ENCODE data around the gene DIRAS1.
"Not testable (repeated sequence)": the region's sequence is repeated elsewhere in the genome, so short reads cannot be mapped to it uniquely, and the experiment has no call there.

Gene DIRAS1

DNA sequence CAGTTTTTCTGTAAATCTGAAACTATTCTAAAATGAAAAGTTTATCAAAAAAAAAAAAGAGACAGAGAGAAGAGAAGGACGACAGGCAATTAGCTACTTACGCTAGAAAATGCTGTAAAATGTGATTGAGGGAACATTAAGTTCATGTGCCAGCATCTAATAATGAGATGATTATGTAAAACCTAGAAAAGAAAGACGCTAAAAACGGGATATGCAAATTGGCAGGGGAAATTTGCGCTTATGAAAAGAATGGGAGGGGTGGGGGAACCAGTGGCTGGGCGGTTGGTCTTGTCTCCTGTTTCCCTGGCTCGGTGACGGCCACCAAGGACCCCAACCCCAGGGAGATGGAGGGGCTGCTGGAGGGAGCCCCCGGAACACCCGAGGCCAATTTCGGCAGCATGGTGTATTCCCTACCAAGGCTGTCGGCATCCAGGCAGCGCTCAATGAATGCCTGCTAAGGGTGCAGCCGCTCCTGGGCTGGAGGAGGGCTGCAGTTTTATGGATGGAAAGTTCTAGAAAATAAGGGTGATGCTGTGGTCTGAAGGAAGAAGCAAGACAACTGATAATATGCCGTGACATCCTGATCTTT is 52.9 kb downstream of the DIRAS1 start:
- no peak for DNase-seq

DNA sequence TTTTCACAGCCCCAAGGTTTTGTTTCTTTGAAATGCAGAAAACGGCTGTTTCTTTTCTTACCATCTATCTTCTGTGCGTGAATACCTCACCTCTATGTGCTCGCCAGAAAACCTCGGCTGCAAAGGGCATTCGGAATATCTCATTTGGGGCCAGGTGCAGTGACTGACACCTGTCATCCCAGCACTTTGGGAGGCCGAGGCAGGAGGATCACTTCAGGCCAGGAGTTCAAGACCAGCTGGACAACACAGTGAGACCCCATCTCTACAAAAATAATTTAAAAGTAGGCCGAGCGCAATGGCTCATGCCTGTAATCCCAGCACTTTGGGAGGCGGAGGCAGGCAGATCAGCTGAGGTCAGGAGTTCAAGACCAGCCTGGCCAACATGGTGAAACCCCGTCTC is 53.8 kb downstream of the DIRAS1 start:
- DNase-seq: not testable (repeated sequence)

DNA sequence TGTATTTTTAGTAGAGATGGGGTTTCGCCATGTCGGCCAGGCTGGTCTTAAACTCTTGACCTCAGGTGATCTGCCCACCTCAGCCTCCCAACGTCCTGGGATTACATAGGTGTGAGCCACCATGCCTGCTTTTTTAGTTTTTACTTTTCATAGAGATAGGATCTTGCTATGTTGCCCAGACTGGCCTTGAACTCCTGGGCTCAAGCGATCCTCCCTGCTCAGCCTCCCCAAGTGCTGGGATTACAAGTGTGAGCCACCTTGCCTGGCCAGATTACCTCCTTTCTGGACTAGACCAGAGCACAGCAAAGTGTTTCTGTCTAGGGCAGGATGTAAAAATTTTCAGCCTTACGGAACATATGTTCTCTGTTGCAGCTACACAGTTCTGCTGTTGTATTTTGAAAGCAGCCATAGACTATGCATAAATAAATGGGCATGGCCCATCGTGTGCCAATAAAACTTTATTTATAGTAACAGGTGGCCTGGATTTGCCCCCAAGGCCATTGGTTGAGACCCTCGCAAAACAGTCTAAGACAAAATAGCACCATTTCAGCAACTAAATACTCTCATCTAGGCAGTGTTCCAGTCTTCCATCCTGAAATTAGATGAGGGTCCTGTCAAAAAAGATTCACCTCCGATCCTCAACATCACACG is 54.7 kb downstream of the DIRAS1 start:
- no peak for DNase-seq

DNA sequence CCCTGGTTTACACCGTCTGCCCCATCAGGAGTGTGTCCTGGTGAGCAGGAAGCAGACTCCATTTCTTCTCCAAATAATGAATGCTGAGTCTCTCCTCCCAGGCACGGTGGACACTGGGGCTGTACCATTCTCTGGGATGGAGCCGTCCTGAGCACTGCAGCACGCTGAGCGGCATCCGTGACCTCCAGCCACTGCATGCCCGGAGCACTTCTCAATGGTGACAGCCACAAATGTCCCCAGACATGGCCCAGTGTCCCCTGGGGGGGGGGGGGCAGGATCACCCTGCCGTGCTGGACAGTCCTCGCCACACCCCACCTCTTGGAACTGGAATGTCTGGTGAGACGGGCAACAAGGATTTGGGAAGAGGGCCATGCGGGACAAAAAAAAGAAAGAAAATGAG is 56.1 kb downstream of the DIRAS1 start:
- no peak for DNase-seq
